HG03558 (cell line): ENCODE measurements around the gene PNMA6F.
"Not testable (repeated sequence)": the region's sequence is repeated elsewhere in the genome, so short reads cannot be mapped to it uniquely, and the experiment has no call there.

ENCODE experiments used
- ATAC-seq: cut with Tn5 transposase; IDR thresholded peaks from one replicate; pipeline ENCODE4 v1.9.1; 2021; ENCODE audit warnings: moderate number of reproducible peaks; ENCODE audit not compliant: unreplicated experiment; ENCODE audit errors: extremely low read depth

The PNMA6F gene

GRCh38 chrX:153336121-153336894, 14.7 kb upstream of the PNMA6F start:
- ATAC-seq, result no peak

- no peak for ATAC-seq
These were observed 13.2 kb upstream of the PNMA6F start for GRCh38 chrX:153334654-153335295.

- peak; percentile 60 for ATAC-seq
These were observed 12.5 kb upstream of the PNMA6F start, which contains the start of gene ZNF275 for GRCh38 chrX:153333821-153334653. Gene ZNF275 (plus strand): TSS chrX:153334153. CDS start chrX:153336680, 2,527 bp downstream.

GRCh38 chrX:153333266-153333665, 11.7 kb upstream of the PNMA6F start:
- ATAC-seq, result no peak

- no peak for ATAC-seq
These were observed 6.0 kb upstream of the PNMA6F start for GRCh38 chrX:153327561-153327960.

GRCh38 chrX:153320555-153321184, 897 bp downstream of the PNMA6F start:
- no peak for ATAC-seq

GRCh38 chrX:153320047-153320443, 1.5 kb downstream of the PNMA6F start:
- not testable (repeated sequence) for ATAC-seq

- ATAC-seq, result no peak
These were observed 2.1 kb downstream of the PNMA6F start for GRCh38 chrX:153319295-153320046.

- ATAC-seq, result no peak
These were observed 2.8 kb downstream of the PNMA6F start for GRCh38 chrX:153318811-153319210.

GRCh38 chrX:153317996-153318722, 3.4 kb downstream of the PNMA6F start:
- no peak for ATAC-seq

- ATAC-seq, result no peak
These were observed 4.3 kb downstream of the PNMA6F start for GRCh38 chrX:153317306-153317705.

- no peak for ATAC-seq
These were observed 8.7 kb downstream of the PNMA6F start for GRCh38 chrX:153312842-153313241.

- no peak for ATAC-seq
These were observed 9.5 kb downstream of the PNMA6F start for GRCh38 chrX:153312041-153312440.

- no peak for ATAC-seq
These were observed 10.7 kb downstream of the PNMA6F start for GRCh38 chrX:153310901-153311300.

- ATAC-seq, result no peak
These were observed 14.0 kb downstream of the PNMA6F start for GRCh38 chrX:153307276-153308178.

- ATAC-seq, result no peak
These were observed 14.9 kb downstream of the PNMA6F start for GRCh38 chrX:153306527-153307115.

GRCh38 chrX:153305972-153306371, 15.6 kb downstream of the PNMA6F start:
- no peak for ATAC-seq
